ENCODE measurements around the gene GTF2H3.

- TF ChIP-seq CTCF (IDR thresholded peaks at IDR 0.05) (no peak), POLR2A (IDR thresholded peaks at IDR 0.05) (no peak)
Measured at GRCh38 chr12:123634142-123634561, 523 bp downstream of the GTF2H3 start.
